ENCODE measurements around the gene SPTB.

The SPTB gene

GRCh38 chr14:64725261-64725815 is 154.4 kb downstream of the SPTB start:
- DNase-seq: no peak

- DNase-seq: no peak
Observed at GRCh38 chr14:64724578-64724930, 155.2 kb downstream of the SPTB start.

- DNase-seq: peak in 1 of 2 experiments; percentile 29
Observed at GRCh38 chr14:64723691-64724577, 155.8 kb downstream of the SPTB start.

- DNase-seq: no peak
Observed at GRCh38 chr14:64722842-64723447, 156.8 kb downstream of the SPTB start.

GRCh38 chr14:64721899-64722298 is 157.8 kb downstream of the SPTB start:
- no peak for DNase-seq

GRCh38 chr14:64721391-64721791 is 158.3 kb downstream of the SPTB start:
- no peak for DNase-seq

GRCh38 chr14:64720131-64720576 is 159.6 kb downstream of the SPTB start:
- DNase-seq: no peak

- DNase-seq: no peak
Observed at GRCh38 chr14:64719601-64720000, 160.1 kb downstream of the SPTB start.

GRCh38 chr14:64718762-64719161 is 160.9 kb downstream of the SPTB start:
- DNase-seq: no peak

GRCh38 chr14:64717870-64718269 is 161.8 kb downstream of the SPTB start:
- no peak for DNase-seq

GRCh38 chr14:64715628-64716412 is 163.9 kb downstream of the SPTB start:
- no peak for DNase-seq

GRCh38 chr14:64715146-64715627 is 164.5 kb downstream of the SPTB start:
- no peak for DNase-seq

GRCh38 chr14:64714432-64715025 is 165.2 kb downstream of the SPTB start:
- no peak for DNase-seq

GRCh38 chr14:64713677-64714076 is 166.0 kb downstream of the SPTB start:
- no peak for DNase-seq

GRCh38 chr14:64711039-64711438 is 168.7 kb downstream of the SPTB start:
- DNase-seq: no peak

GRCh38 chr14:64709126-64709525 is 170.6 kb downstream of the SPTB start:
- DNase-seq: no peak

- no peak for DNase-seq
Observed at GRCh38 chr14:64708148-64709004, 171.3 kb downstream of the SPTB start.

GRCh38 chr14:64707661-64708060 is 172.0 kb downstream of the SPTB start:
- DNase-seq: no peak

- DNase-seq: no peak
Observed at GRCh38 chr14:64706593-64707193, 173.0 kb downstream of the SPTB start.

GRCh38 chr14:64706119-64706592 is 173.6 kb downstream of the SPTB start:
- DNase-seq: no peak

All from activated CD4-positive, alpha-beta T cell treated with anti-CD3 and anti-CD28 coated beads, Interleukin-2, amount 50 U/mL, for 4 hours (primary cell).